HG03378 (cell line): ENCODE measurements around the gene HDAC4.

ENCODE experiments used
- ATAC-seq: cut with Tn5 transposase; IDR thresholded peaks from one replicate; pipeline ENCODE4 v1.9.1; 2021; ENCODE audit warnings: mild to moderate bottlenecking, moderate library complexity; ENCODE audit not compliant: unreplicated experiment

HDAC4 gene

GRCh38 chr2:239370876-239371725 is 29.7 kb downstream of the HDAC4 start:
- no peak for ATAC-seq

- ATAC-seq = no peak
Measured at GRCh38 chr2:239370403-239370802, 30.4 kb downstream of the HDAC4 start.

DNA sequence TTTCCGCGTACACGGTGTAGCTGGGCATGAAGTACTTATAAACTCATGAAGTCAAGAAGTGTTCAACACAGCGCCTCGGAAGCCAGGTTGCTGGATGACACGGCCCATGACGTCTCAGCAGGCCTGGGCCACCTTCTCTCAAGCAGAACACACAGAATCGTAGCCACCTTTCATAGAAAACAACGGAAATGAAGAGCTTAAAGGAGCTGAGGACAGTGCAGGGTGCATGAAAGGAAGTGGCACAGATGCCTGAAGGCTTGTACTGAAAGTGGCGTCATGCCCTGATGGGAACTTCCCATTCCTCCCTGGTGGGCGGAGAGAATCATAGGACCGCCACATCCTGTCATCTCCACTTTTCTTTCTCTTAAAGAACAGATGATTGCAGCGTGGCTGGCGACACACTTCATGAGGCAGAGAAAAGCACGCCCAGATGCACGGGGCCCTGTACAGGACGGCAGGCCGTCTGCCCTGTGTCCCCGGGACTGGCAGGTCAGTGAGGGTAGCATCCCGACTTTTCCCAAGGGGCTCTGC is 31.1 kb downstream of the HDAC4 start:
- peak; percentile 82 for ATAC-seq

DNA sequence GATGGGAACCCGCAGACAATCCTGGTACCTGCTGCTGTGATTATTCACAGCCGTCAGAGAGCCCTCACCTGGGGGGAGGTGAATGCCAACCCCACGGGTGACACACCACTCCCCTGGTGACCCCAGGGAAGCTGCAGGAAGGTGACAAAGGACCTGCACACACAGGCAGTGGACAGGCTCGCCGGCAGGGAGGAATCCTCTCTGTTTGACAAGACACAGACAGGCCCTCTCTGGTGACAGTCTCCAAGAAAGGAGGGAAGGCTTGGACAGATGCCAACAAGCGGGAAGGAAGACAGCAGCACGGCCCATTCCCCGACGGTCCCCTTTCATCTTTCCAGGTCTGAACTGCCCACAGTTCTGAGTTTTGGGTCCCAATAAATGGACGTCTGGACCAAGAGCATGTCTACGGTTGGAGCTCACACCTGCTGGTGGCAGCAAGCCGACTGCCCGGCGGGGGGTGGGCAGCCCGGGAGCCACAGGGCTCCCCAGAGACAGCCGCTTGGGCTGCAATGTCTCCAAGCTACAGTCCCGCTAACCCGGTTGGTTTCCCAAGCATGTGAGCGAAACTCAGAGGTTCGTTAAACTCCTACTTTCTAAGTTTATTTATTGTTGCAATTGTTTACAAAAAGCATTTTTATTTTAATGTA is 31.8 kb downstream of the HDAC4 start:
- no peak for ATAC-seq

DNA sequence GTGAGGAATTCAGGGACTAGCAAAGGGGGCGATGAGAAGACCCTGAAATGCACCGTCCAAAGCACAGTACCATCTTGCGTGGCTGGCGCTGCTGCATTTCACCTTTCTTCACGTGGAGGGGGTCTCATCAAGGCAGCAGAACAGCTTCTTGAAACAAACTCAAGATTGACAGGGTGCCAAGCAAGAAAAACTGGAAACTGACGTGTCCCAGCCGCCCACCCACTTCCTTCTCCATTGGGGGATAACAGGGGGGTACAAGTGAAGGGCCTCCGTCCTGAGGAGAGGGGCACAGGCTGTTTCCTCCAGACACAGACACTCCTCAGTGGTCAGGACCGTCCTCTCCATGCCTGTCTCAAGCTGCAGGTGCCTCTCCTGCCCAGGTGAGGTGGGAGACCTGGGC is 32.5 kb downstream of the HDAC4 start:
- no peak for ATAC-seq

GRCh38 chr2:239366740-239367139 is 34.1 kb downstream of the HDAC4 start:
- no peak for ATAC-seq

DNA sequence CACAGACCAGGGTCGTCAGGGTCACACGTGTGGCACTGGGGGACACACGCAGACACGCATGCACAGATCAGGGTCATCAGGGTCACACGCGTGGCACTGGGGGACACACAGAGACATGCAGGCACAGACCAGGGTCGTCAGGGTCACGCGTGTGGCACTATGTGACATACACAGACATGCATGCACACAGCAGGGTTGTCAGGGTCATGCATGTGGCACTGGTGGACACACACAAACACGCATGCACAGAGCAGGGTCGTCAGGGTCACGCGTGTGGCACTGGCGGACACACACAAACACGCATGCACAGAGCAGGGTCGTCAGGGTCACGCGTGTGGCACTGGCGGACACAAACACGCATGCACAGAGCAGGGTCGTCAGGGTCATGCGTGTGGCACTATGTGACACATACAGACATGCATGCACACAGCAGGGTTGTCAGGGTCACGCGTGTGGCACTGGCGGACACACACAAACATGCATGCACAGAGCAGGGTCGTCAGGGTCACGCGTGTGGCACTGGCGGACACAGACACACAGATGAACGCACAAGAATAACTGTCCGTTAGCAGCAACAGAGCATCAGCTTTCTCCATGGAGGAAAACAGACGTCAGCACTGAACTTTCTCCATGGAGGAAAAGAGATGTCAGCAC is 34.9 kb downstream of the HDAC4 start:
- ATAC-seq = no peak

- no peak for ATAC-seq
Measured at GRCh38 chr2:239365071-239365781, 35.6 kb downstream of the HDAC4 start.

DNA sequence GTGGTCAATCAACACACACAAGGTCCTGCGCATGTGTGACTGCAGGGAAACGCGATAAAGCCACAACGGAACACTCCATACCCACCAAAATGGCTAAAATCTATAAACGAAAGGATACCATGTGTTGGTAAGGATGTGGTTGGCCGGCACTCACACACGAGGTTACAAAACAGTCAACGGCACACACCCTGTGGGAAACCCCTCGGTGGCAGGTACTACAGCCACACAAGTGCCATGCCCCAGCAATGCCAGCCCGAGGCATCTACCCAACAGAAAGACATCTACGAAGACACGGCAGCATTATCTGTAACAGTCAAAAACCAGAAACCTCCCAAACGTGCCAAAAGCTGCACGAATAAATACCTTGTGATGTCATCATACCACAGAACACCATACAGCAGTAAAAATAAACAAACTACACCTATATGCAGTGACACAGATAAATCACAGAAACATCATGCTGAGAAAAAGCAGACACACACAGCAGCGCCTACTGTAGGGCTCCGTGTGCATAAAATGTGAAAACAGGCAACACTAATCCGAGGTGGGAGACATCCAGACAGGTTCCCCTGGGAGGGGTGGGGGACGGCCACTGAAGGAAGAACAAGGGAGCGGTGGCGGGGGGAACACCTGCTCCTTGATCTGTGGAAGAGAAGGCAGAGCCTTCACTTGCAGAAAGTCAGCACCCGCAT is 36.7 kb downstream of the HDAC4 start:
- ATAC-seq = no peak

- no peak for ATAC-seq
Measured at GRCh38 chr2:239362507-239362906, 38.3 kb downstream of the HDAC4 start.

DNA sequence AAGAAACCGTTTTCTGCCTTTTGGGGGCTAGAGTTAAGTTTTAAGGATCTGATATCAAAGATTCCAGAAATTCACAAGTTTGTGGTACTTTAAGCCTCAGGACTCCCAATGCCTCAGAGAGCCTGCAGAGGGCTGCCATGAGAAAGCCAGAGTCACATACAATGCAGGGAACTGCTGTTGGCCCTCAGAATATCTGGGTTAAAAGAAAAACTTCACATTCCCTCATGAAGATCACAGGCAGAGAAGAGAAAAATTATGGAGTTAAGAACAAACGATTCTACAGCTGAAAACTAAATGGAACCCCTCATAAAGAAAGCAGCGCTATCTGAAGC is 39.5 kb downstream of the HDAC4 start:
- no peak for ATAC-seq

DNA sequence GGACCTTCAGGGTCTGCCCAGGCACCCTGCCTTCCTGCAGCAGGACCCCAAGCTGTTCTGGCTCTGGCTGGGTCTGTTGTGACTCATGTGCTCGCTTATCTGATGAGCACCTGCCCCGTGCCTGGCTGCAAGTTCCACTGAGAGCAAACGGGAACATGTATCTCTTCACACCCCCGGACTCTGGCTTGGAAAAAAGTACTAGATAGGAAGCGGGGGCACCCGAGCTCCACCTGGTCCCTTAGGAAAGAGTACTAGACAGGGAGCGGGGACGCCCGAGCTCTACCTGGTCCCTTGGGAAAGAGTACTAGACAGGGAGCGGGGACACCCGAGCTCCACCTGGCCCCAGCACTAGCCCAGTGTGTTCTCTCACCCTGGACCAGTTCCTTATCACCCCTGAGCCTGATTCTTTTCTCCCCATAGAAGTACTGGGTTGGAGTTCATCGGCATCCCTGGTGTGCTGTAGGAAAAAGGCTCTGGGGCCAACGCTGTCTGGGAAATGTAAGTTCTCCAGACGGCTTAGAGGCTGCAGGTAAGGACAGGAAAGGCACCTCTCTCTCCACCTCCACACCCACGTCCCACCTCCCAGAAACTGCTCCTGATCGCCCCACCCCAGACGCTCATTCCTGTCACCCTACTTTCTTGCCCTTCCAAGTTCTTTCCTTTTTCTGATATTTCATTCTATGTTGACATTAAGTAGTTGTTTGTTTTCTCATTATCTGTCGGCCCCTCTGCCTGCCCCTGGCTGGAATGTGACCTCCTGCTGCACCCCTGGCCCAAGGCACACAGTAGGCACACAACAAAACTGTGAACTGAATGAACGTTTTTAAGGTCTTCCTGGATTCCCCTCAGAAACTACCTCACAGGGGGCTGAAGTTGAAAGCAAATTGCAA is 40.2 kb downstream of the HDAC4 start:
- ATAC-seq = no peak

- ATAC-seq = no peak
Measured at GRCh38 chr2:239360008-239360407, 40.8 kb downstream of the HDAC4 start.

DNA sequence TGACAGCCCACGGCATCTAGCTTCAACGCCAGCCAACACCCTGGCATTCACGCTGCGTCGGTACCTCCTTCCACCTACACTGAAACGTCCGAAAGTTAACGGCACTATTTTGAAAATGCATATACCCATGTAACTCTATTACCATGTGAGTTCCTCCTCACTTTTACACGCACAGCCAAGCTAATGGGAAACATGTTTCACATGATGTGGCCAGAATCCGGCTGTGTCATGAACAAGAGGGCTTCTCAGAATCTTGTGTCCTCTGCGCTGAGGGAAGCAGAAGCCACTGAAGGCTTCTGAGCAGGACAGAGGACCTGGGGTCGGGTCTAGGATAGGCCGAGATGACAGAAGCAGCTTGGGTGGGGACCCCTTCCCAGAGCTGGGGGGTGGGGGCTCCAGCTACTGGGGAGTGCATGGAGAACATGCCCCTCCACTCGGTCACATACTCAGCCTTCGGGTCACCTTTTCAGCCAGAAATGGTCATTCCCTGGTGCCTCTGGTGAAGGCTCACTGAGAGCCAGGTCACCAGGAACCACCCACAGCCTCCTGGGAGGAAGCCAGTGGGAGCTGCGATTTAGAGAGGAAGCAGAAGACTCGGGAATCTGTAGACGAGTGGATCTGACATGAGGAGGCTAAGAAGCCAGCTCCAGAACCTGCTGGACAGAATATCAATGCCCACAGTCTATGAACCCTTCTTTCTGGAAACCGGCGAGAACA is 41.5 kb downstream of the HDAC4 start:
- ATAC-seq = no peak

DNA sequence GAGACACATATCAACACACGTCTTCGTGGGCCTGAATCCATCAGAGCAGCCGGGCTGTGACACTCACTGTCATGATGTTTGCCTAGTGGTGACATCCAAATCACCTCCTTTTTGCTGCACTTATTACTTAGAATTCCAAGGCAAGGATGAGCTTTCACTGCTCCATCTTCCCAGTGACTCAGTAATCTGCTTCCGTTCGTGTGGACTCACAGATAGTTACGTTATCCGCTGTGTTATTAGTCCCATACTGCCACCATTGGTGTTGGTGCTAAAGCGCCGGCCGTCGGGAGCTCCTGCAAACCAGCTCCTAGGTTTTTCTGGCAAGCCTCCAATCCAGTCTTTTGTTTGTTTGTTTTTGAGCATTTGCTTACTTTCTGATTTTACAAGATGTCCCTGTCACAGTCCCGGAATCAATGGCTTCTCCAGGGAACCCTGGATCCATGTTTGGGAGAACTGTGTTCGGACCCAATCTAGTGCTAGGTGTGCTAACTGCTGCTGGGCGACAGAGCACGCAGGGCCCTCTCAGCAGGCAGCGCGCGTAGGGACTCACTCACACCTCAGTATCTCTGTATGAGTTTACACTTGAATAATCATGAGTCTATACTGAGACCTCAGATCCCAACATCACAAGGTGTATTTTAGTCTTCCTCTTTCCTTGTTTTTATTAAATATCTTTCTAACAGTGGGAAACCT is 42.6 kb downstream of the HDAC4 start:
- ATAC-seq = no peak

DNA sequence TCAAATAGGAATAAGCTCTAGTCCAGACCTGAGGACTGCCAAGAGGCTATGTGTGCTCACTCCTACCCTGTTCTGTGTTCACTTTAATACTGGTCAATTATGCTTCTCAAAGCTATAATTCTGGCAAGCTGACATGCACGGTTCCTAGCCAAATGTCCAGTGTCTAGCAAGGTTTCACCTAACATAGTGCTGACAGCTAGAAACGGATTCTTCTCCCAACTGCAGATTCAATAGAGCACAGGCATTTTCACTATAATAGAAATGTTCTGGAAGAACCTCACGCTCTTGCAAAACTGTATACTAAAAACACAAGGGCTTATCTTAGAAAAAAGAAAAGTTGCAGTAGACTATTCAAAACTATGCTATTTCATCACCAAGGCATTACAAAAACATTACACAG is 45.1 kb downstream of the HDAC4 start:
- no peak for ATAC-seq

DNA sequence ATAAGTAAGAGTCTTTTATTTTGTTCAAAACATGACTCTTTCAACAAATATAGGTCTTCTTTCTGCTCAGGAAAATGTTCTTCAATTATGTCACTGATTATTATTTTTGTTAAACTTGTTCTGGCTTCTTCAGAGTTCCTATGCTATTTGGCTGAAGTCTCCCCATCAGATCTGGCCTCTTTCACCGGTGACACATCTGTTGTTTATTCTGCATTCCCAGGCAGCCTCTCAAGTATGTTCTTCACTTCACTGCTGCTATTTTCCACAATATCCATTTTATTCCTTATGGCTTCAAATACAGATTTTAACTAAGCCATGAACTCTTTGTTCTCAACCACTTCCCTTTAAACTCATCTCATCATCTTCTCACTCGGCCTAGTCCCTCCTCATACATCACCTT is 45.7 kb downstream of the HDAC4 start:
- no peak for ATAC-seq

DNA sequence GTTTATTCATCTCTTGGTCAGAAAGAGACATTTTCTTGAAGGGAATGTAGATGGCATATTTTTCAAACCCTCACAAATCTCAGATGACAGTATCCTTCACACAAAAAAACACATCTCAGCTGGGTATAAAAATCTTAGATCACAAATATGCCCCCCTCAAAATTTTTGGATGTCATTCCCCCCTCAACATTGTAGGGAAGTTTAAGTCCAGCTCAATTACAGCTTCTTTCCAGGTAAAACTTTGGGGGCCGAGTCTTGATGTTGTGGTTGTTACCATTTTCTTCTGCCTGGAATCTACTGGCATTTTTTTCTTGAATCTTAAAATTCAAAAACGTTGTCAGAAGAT is 46.1 kb downstream of the HDAC4 start:
- no peak for ATAC-seq
